Measurements from ENCODE around the gene AQP12A.

DNA sequence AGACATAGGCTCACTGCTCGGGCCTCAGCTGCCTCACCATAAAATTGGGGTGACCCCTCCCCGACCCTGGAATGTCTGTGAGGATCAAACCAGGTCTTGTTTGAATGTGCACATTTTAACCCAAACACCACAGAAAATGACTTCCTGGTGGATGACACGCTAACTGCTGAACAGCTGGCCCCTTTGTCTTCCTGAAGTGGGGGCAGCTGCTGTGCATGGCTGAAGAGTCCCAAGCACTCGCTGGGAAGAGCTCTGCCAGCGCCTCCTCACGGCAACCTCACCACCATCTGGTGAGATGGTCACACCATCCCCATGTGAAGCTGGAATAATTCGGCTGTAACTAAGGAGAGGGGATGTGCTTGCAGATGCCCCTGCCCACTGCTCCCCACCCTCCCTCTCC is 34.0 kb downstream of the AQP12A start:
- TF ChIP-seq, protein P1, sequence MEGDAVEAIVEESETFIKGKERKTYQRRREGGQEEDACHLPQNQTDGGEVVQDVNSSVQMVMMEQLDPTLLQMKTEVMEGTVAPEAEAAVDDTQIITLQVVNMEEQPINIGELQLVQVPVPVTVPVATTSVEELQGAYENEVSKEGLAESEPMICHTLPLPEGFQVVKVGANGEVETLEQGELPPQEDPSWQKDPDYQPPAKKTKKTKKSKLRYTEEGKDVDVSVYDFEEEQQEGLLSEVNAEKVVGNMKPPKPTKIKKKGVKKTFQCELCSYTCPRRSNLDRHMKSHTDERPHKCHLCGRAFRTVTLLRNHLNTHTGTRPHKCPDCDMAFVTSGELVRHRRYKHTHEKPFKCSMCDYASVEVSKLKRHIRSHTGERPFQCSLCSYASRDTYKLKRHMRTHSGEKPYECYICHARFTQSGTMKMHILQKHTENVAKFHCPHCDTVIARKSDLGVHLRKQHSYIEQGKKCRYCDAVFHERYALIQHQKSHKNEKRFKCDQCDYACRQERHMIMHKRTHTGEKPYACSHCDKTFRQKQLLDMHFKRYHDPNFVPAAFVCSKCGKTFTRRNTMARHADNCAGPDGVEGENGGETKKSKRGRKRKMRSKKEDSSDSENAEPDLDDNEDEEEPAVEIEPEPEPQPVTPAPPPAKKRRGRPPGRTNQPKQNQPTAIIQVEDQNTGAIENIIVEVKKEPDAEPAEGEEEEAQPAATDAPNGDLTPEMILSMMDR (IDR thresholded peaks at IDR 0.05), result no peak
- no peak for TF ChIP-seq EZH2 (IDR thresholded peaks at IDR 0.05; ENCODE audit: borderline replicate concordance, insufficient read depth, low read depth, low read length, poor library complexity, severe bottlenecking)
